Measurements from ENCODE around the gene LAG3.

LAG3 gene

DNA sequence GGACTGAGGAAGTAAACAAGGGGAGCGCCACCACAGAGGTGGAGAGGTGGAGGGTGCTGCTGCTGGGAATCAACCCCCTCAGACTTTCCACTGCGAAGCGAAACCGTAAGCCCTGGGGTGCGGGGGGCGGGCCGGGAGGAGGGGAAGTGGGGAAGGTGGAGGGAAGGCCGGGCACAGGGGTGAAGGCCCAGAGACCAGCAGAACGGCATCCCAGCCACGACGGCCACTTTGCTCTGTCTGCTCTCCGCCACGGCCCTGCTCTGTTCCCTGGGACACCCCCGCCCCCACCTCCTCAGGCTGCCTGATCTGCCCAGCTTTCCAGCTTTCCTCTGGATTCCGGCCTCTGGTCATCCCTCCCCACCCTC, at the start of gene LAG3:
TSS of gene LAG3 (plus strand) at position 190 of the 365 bp plus-strand sequence. CDS start 333 bp downstream, outside the sequence.
- no peak for TF ChIP-seq CTCF (IDR thresholded peaks at IDR 0.05; ENCODE audit: unreplicated experiment in 3 of 3)
- H3K4me3 Mint-ChIP-seq: peak within 1 kb of the TSS; percentile 61 to 73 (median 64)
- peaks cover 23% of the 10 kb centered on the region for H3K27me3 Mint-ChIP-seq (ENCODE audit: low read depth)
- H3K4me1 Mint-ChIP-seq: peaks cover 35% of the 10 kb centered on the region
- no peaks in the 10 kb centered on the region for H3K9me3 Mint-ChIP-seq
- peaks cover 55% of the 10 kb centered on the region for H3K36me3 Mint-ChIP-seq (ENCODE audit: low read depth)
- no peak within 1 kb of the TSS for H3K27ac Mint-ChIP-seq

- peak overlapping the region; percentile 5 to 53 (median 12) for H3K4me3 Mint-ChIP-seq
- H3K4me1 Mint-ChIP-seq: peaks cover 12% of the 10 kb centered on the region
- peaks cover 7% of the 10 kb centered on the region for H3K27me3 Mint-ChIP-seq (ENCODE audit: low read depth)
- no peak for TF ChIP-seq CTCF (IDR thresholded peaks at IDR 0.05; ENCODE audit: unreplicated experiment in 3 of 3)
- H3K36me3 Mint-ChIP-seq (ENCODE audit: low read depth): peaks cover 6% of the 10 kb centered on the region
- H3K9me3 Mint-ChIP-seq: peaks cover 3% of the 10 kb centered on the region
- H3K27ac Mint-ChIP-seq: peak overlapping the region in 1 of 3 experiments; percentile 39
Measured at GRCh38 chr12:6722863-6723262, 49.5 kb upstream of the LAG3 start.

DNA sequence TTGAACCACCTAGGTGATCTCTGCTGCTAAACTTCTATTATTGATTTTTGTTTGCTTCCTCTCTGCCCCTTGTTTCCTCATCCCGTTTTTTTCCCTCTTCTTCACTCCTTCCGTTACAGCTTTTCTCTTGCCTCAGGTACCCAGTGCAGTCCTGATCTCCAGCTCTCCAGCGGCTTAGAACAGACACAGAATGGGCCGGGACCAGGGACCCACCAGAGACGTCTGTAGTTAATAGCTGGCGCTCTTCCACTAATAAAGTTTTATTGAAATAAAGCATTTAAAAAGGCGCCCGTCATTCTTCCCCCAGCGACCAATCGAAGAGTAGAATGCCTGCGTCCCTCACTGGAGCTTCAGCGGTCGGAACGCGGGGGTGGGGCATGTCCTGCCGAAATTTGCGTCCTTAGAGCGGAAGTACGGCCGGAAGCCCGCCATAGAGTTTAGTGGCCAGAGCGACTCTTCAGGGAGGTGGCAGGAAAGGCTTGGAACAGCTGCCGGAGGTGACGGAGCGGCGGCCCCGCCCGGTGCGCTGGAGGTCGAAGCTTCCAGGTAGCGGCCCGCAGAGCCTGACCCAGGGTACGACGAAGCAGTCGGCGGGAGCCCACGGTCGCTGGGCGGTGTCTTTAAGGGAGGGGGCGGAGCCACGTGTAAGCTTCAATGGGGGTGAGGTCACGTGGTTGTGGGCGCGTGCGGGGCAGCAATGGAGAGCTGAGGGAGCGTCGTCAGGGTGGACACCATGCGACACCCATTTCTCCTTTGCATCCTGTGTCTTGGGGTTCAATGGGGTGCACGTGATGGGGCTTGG, 48.5 kb upstream of the LAG3 start, which contains the start of gene COPS7A:
TSS of gene COPS7A (plus strand) at position 440 of the 802 bp plus-strand sequence. CDS start 611 bp downstream, outside the sequence.
- Mint-ChIP-seq H3K9me3 (peaks cover 3% of the 10 kb centered on the region), H3K27me3 (ENCODE audit: low read depth) (peaks cover 6% of the 10 kb centered on the region), H3K4me1 (peaks cover 12% of the 10 kb centered on the region), H3K27ac (peak within 1 kb of the TSS; percentile 81 to 90 (median 89)), H3K4me3 (peak within 1 kb of the TSS; percentile 89 to 92 (median 90)), H3K36me3 (ENCODE audit: low read depth) (peaks cover 7% of the 10 kb centered on the region)
- TF ChIP-seq CTCF (IDR thresholded peaks at IDR 0.05; ENCODE audit: unreplicated experiment in 3 of 3): no peak

DNA sequence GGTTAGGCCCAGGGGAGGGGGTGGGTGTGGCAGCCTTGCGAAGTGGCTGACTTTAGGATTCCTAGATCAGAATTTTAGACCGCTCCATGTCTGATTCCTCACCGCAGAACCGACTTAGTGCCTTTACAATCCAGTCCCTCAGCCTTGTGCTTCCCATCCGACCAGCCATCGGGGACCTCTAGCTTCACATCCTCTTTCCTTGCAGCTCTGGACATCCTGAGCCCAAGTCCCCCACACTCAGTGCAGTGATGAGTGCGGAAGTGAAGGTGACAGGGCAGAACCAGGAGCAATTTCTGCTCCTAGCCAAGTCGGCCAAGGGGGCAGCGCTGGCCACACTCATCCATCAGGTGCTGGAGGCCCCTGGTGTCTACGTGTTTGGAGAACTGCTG, 47.9 kb upstream of the LAG3 start:
- peaks cover 12% of the 10 kb centered on the region for H3K4me1 Mint-ChIP-seq
- H3K27ac Mint-ChIP-seq: peak overlapping the region; percentile 81 to 90 (median 89)
- TF ChIP-seq CTCF (IDR thresholded peaks at IDR 0.05; ENCODE audit: unreplicated experiment in 3 of 3): no peak
- H3K27me3 Mint-ChIP-seq (ENCODE audit: low read depth): peaks cover 6% of the 10 kb centered on the region
- H3K9me3 Mint-ChIP-seq: peaks cover 3% of the 10 kb centered on the region
- H3K4me3 Mint-ChIP-seq: peak overlapping the region; percentile 89 to 92 (median 90)
- peaks cover 12% of the 10 kb centered on the region for H3K36me3 Mint-ChIP-seq (ENCODE audit: low read depth)

GRCh38 chr12:6725350-6725749, 47.0 kb upstream of the LAG3 start:
- Mint-ChIP-seq H3K27ac (peak overlapping the region in 2 of 3 experiments; percentile 53 to 68), H3K27me3 (ENCODE audit: low read depth) (peaks cover 6% of the 10 kb centered on the region)

More at GRCh38 chr12:6725350-6725749, 47.0 kb upstream of the LAG3 start:
- no peak for TF ChIP-seq CTCF (IDR thresholded peaks at IDR 0.05; ENCODE audit: unreplicated experiment in 3 of 3)
- Mint-ChIP-seq H3K36me3 (ENCODE audit: low read depth) (peaks cover 21% of the 10 kb centered on the region), H3K4me1 (peaks cover 12% of the 10 kb centered on the region), H3K9me3 (peaks cover 3% of the 10 kb centered on the region), H3K4me3 (peak overlapping the region; percentile 71 to 92 (median 75))
